ENCODE data around the gene ADCY7. TPM values are rescaled to one million over a fixed set of nuclear protein-coding genes. Genes with fewer than 3 reads are reported as not detected.

ADCY7 gene
- total RNA-seq, 1 donor from 2014 or later: 24.4 TPM

GRCh38 chr16:50279504-50279865 lies 13.1 kb downstream of the ADCY7 start:
- DNase-seq (ENCODE audit: low read depth): no peak

DNA sequence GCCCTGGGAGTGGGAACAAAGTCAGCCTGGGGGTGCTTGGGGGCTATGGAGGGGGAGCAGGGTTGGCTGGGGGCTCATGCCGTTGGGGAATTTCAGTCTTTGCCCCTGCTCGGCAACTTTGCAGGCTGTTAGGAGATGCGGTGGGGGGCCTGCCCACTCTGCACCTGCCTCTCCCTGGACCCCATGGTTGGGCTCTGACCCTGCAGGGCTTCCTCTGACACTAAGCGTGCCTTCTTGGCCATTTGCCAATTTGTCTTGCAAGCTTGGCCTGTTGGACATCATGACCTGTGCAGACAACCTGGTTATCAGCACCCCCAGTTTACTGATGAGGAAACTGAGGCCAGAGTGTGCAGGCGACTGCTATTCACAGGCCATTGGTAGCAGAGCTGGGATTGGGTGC lies 14.6 kb downstream of the ADCY7 start:
- DNase-seq (ENCODE audit: low read depth): no peak

DNA sequence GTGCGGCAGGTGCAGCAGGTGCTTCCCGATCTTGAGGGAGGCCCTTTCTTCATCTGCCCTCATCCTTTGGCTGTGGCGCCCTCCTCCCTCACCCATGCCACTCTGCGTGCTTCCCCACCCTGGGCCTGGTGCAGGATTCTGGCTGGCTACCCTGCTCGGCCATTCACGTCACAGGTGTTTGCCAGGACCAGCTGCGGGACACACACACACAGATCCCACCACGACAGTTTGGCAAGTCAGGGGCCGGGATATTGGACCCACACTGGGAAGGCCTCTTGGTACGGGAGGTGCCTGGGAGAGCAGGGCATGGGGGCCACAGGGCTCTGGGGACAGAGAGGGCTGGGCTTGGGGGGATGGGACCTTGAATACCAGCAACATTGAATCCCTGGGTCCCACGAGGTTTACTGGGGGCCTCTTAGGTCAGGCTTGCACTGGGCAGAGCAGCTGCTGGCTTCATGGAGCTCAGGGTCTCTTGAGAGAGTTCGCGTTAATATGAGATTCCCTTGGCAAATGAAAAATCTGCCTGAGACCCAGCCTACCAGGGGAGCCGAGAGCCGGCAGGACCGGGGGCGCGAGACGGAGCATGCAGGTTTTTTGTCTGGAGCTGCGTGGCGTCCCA lies 15.1 kb downstream of the ADCY7 start:
- DNase-seq (ENCODE audit: low read depth): no peak

GRCh38 chr16:50282010-50282538 lies 15.7 kb downstream of the ADCY7 start:
- DNase-seq (ENCODE audit: low read depth): peak; percentile 59

GRCh38 chr16:50282955-50283631 lies 16.7 kb downstream of the ADCY7 start:
- peak; percentile 26 for DNase-seq (ENCODE audit: low read depth)

GRCh38 chr16:50284131-50284911 lies 18.0 kb downstream of the ADCY7 start:
- peak; percentile 60 for DNase-seq (ENCODE audit: low read depth)

DNA sequence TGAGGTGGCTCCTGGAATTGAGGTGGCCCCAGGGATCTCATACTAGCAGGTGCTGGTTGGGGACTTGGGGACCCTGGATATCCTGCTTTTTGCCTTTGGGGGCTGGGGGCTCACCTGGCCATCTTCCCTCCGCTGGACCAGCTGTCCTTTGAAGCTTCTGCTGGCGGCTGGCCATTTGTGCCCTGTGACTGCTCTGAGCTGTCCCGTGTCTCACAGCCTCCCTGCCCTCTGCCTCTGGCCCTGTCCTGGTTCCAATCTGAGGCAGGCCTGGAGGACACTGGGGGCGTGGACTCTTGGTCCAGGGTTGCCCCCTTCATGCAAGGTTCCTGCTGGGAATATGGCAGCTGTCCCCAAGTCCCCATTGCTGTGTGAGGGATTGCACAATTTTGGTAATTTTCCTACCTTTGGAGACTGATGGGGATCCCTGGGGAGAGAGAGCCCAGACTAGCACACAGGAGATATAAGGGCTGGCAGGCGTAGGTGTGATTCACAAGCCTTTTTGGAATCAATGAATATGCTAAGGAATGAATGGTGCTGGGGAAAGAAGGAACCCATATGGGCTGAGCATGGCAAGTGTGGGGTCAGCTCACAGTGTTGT lies 19.2 kb downstream of the ADCY7 start:
- no peak for DNase-seq (ENCODE audit: low read depth)

GRCh38 chr16:50286681-50287080 lies 20.3 kb downstream of the ADCY7 start:
- no peak for DNase-seq (ENCODE audit: low read depth)

DNA sequence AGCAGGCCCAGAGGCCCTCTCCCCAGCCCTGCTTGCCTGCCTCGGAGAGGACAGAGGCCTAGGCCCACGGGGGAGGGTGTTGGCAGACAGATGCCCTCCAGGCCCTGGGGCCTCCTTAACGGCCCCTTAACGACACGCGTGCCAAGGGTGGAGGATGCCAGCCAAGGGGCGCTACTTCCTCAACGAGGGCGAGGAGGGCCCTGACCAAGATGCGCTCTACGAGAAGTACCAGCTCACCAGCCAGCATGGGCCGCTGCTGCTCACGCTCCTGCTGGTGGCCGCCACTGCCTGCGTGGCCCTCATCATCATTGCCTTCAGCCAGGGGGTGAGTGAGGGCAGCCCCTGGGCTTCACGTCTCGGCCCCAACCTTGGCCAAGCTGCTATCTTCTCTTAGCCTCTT lies 21.7 kb downstream of the ADCY7 start:
- DNase-seq (ENCODE audit: low read depth): no peak

GRCh38 chr16:50288920-50289319 lies 22.6 kb downstream of the ADCY7 start:
- no peak for DNase-seq (ENCODE audit: low read depth)

GRCh38 chr16:50289950-50290764 lies 23.8 kb downstream of the ADCY7 start:
- DNase-seq (ENCODE audit: low read depth): no peak

DNA sequence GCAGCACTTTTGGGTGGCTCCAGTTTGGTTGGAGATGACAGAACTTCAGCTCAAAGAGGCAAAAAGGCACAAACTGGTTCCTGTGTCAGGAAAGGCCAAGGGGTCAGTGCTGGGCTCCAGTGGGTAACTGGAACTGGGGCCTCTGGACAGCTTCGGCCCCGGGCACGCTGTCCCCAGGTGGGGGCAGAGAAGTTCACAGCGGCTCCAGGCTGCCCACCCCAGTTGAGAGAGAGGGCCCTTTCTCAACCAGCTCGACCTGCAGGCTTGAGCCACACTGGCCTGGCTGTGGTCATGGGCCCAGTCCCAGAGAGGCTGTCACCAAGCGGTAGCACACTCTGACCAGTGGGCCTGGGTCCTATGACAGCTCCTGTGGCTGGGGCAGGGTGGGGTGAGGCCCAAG lies 24.5 kb downstream of the ADCY7 start:
- no peak for DNase-seq (ENCODE audit: low read depth)

DNA sequence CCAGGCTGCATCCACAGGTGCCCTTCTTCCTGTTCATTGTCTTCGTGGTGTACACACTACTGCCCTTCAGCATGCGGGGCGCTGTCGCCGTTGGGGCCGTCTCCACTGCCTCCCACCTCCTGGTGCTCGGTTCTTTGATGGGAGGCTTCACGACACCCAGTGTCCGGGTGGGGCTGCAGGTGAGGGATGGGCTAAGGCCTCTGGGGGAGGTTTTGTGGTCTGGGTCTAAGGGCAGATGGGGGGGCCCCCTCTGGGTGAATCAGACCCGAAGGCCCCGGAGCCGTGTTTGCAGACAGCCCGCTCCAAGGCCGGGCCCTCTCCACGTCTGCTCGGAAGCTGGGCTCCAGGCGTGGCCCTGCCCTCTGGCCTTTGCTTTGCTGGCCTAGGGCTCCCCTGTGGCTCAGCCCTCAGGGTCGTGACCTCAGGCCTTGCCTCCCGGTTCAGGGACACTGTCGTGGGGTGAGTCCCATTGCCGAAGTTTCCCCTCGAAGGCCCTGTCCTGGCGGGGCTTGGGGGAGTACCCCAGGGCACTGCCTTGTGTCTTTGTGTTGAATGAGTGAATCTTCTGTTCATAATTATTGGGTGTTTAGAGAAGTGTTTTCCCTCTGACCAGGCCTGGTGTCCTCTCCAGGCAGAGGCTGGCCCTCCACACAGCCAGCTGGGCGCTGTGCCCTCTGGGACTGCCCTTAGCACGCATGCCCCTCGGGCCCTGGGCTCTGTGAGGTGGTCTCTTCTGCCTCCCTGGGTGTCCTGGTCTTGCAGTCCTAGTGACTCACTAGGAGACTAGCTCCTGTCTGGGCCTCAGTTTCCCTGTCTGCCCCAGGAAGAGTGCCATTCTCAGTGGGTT lies 25.6 kb downstream of the ADCY7 start:
- no peak for DNase-seq (ENCODE audit: low read depth)

- DNase-seq (ENCODE audit: low read depth): no peak
Measured at GRCh38 chr16:50292566-50292948, 26.2 kb downstream of the ADCY7 start.

- DNase-seq (ENCODE audit: low read depth): no peak
Measured at GRCh38 chr16:50293041-50293783, 26.9 kb downstream of the ADCY7 start.

DNA sequence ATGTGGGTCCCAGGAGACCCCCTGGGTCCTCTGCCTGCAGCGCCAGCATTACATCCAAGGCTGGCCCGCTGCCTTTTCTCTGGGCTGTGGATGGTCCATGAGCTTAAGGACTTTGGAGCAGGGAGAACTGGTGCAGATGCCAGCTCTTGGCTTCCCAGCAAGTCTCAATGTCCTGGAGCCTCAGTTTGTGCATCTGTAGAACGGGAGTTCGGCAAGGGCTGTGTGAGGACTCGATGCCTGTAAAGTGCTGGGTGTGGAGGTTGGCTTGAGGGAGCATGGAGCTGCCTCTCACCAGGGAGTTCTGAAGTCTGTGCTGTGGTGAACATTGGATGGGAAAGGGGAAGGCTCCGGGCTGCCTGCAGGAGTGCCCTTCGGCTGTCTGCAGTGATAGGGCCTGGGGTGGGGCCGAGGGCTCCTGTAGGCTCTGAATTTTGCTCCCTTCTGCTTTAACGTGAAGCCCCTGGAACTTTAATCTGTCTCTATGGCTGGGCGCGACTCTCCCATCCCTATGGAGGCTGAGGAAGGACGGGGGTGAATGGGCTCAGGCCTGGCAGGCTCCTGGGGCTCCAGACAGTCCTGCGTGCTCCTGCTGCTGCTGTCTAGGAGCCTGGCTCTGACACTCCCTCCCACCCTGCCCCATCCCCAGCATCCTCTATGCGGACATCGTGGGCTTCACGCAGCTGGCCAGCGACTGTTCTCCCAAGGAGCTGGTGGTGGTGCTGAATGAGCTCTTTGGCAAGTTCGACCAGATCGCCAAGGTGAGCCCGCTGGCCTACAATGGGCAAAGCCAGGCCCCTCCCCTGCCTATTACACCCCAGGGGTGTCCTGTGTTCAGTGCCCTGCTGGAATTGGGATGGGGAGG lies 27.9 kb downstream of the ADCY7 start:
- no peak for DNase-seq (ENCODE audit: low read depth)

- no peak for DNase-seq (ENCODE audit: low read depth)
Measured at GRCh38 chr16:50294955-50295354, 28.6 kb downstream of the ADCY7 start.

GRCh38 chr16:50295541-50296132 lies 29.3 kb downstream of the ADCY7 start:
- DNase-seq (ENCODE audit: low read depth): no peak
